Neural cell (in vitro differentiated cells): Measurements from ENCODE around the gene FLT3LG. TPM values are rescaled to one million over a fixed set of nuclear protein-coding genes. Genes with fewer than 3 reads are reported as not detected.

Experiments
- H2AFZ ChIP-seq: fragments of 200-600, 300-800 bp; sonication (generic), shearing (Covaris generic); 2 replicates; pipeline ENCODE4 v1.6.0; 2014; ENCODE audit warnings: low read depth, mild to moderate bottlenecking, antibody characterized with exemption, low read length, moderate library complexity
- H3F3A ChIP-seq: fragments of 200-600 bp; shearing (Covaris generic); 2 replicates; pipeline ENCODE4 v1.6.1; 2016; ENCODE audit warnings: mild to moderate bottlenecking, moderate library complexity, mixed read lengths, antibody characterized with exemption, low read length; ENCODE audit not compliant: insufficient read depth, poor library complexity, severe bottlenecking
- H3K27ac ChIP-seq: fragments of 200-600, 300-800 bp; sonication (generic), shearing (Covaris generic); 2 replicates; pipeline ENCODE4 v1.5.1; 2014; ENCODE audit warnings: mild to moderate bottlenecking, low read length, moderate library complexity
- H3K27me3 ChIP-seq: fragments of 300-800, 200-600 bp; sonication (generic), shearing (Covaris generic); 2 replicates; pipeline ENCODE4 v1.6.0; 2014; ENCODE audit warnings: mild to moderate bottlenecking, low read depth, low read length, moderate library complexity; ENCODE audit not compliant: insufficient read depth
- H3K36me3 ChIP-seq: fragments of 300-800, 200-600 bp; sonication (generic), shearing (Covaris generic); 2 replicates; pipeline ENCODE4 v1.5.1; 2014; ENCODE audit warnings: mild to moderate bottlenecking, antibody characterized with exemption, low read length, moderate library complexity; ENCODE audit not compliant: insufficient read depth
- H3K4me2 ChIP-seq: fragments of 300-800, 200-600 bp; sonication (generic), shearing (Covaris generic); 2 replicates; pipeline ENCODE4 v1.6.0; 2014; ENCODE audit warnings: mild to moderate bottlenecking, low read length
- H3K4me3 ChIP-seq: fragments of 300-800, 200-600 bp; sonication (generic), shearing (Covaris generic); 2 replicates; pipeline ENCODE4 v1.5.1; 2014; ENCODE audit warnings: mild to moderate bottlenecking, low read length, moderate library complexity
- H3K79me2 ChIP-seq: fragments of 200-600 bp; shearing (Covaris generic); replicated peaks from 2 replicates; pipeline ENCODE4 v1.6.0; 2014; ENCODE audit warnings: mild to moderate bottlenecking, low read length, moderate library complexity; ENCODE audit not compliant: insufficient read depth
- H3K9ac ChIP-seq: fragments of 300-800, 200-600 bp; sonication (generic), shearing (Covaris generic); 2 replicates; pipeline ENCODE4 v1.6.1; 2016; ENCODE audit warnings: mild to moderate bottlenecking, low read length, mixed read lengths
- H3K9me2 ChIP-seq: fragments of 200-600 bp; shearing (Covaris generic); 2 replicates; pipeline ENCODE4 v1.6.1; 2016; ENCODE audit warnings: mild to moderate bottlenecking, low read length, mixed read lengths; ENCODE audit not compliant: insufficient read depth
- H3K9me3 ChIP-seq: fragments of 200-600, 300-800 bp; sonication (generic), shearing (Covaris generic); 2 replicates; pipeline ENCODE4 v1.6.1; 2016; ENCODE audit warnings: mild to moderate bottlenecking, mixed run types, low read length, moderate library complexity, mixed read lengths
- H4K20me1 ChIP-seq: fragments of 200-600 bp; shearing (Covaris generic); 2 replicates; pipeline ENCODE4 v1.6.1; 2016; ENCODE audit warnings: mild to moderate bottlenecking, mixed run types; ENCODE audit not compliant: insufficient read depth
- CTCF ChIP-seq: fragments of 450-650 bp; IDR thresholded peaks from 2 replicates; pipeline ENCODE4 v1.5.1; 2014; ENCODE audit warnings: antibody characterized with exemption, mild to moderate bottlenecking, moderate library complexity; ENCODE audit not compliant: poor library complexity, severe bottlenecking
- EP300 ChIP-seq: fragments of 450-650 bp; conservative IDR thresholded peaks from 2 replicates; pipeline ENCODE4 v1.6.1; 2014; ENCODE audit warnings: antibody characterized with exemption, mild to moderate bottlenecking, moderate library complexity; ENCODE audit not compliant: poor library complexity, severe bottlenecking
- EZH2 ChIP-seq: fragments of 200-600, 300-800 bp; shearing (Covaris generic), sonication (generic); IDR thresholded peaks from 2 replicates; pipeline ENCODE4 v1.6.1; 2014; ENCODE audit warnings: antibody characterized with exemption, low read length, borderline replicate concordance, mild to moderate bottlenecking; ENCODE audit not compliant: insufficient read depth, poor library complexity, severe bottlenecking
- MXI1 ChIP-seq: fragments of 450-650 bp; conservative IDR thresholded peaks from 2 replicates; pipeline ENCODE4 v1.6.1; 2014; ENCODE audit warnings: antibody characterized with exemption, mild to moderate bottlenecking; ENCODE audit not compliant: poor library complexity, severe bottlenecking
- POLR2AphosphoS5 ChIP-seq: IDR thresholded peaks from 2 replicates; pipeline ENCODE4 v1.6.1; 2012
- RAD21 ChIP-seq: fragments of 450-650 bp; conservative IDR thresholded peaks from 2 replicates; pipeline ENCODE4 v1.6.1; 2014; ENCODE audit warnings: antibody characterized with exemption, mild to moderate bottlenecking, moderate library complexity
- REST ChIP-seq: IDR thresholded peaks from 2 replicates; pipeline ENCODE4 v1.6.1; 2012; ENCODE audit warnings: borderline replicate concordance
- SMC3 ChIP-seq: fragments of 450-650 bp; conservative IDR thresholded peaks from 2 replicates; pipeline ENCODE4 v1.6.1; 2014; ENCODE audit warnings: antibody characterized with exemption, mild to moderate bottlenecking, moderate library complexity; ENCODE audit not compliant: poor library complexity
- TAF1 ChIP-seq: IDR thresholded peaks from 2 replicates; pipeline ENCODE4 v1.6.1; 2012; ENCODE audit warnings: low read depth
- polyA plus RNA-seq: library from polyadenylated mRNA; depleted of rRNA; stranded (reverse); fragments of >200 nt; gene quantifications from 2 replicates; pipeline ENCODE4 v1.2.3, GENCODE V29; 2014

Gene FLT3LG
- polyA plus RNA-seq, 1 donor from 2014 or later: not detected

- Histone ChIP-seq H3K27ac (peak overlapping the region; percentile 95), H3K9ac (peak overlapping the region; percentile 94), H4K20me1 (no peaks in the 10 kb centered on the region), H3F3A (no peaks in the 10 kb centered on the region), H3K9me2 (no peaks in the 10 kb centered on the region), H3K4me2 (peak overlapping the region; percentile 94), H3K9me3 (no peaks in the 10 kb centered on the region), H3K79me2 (peaks cover 20% of the 10 kb centered on the region), H3K4me3 (peak overlapping the region; percentile 91), H2AFZ (no peak overlapping the region), H3K27me3 (no peaks in the 10 kb centered on the region), H3K36me3 (peaks cover 10% of the 10 kb centered on the region)
- TF ChIP-seq TAF1 (no peak), SMC3 (no peak), EP300 (no peak), EZH2 (no peak), POLR2AphosphoS5 (no peak), MXI1 (peak; percentile 38), CTCF (no peak), REST (no peak), RAD21 (no peak)
Measured at GRCh38 chr19:49497047-49497788, 23.2 kb downstream of the FLT3LG start.

GRCh38 chr19:49497789-49498103 is 23.7 kb downstream of the FLT3LG start:
- Histone ChIP-seq H3K9me2 (no peaks in the 10 kb centered on the region), H3K4me3 (peak overlapping the region; percentile 91), H3F3A (no peaks in the 10 kb centered on the region), H2AFZ (no peak overlapping the region), H3K9ac (peak overlapping the region; percentile 94), H3K9me3 (no peaks in the 10 kb centered on the region), H4K20me1 (no peaks in the 10 kb centered on the region), H3K36me3 (peaks cover 10% of the 10 kb centered on the region), H3K27me3 (no peaks in the 10 kb centered on the region), H3K79me2 (peaks cover 20% of the 10 kb centered on the region), H3K4me2 (peak overlapping the region; percentile 94), H3K27ac (no peak overlapping the region)
- TF ChIP-seq EZH2 (no peak), POLR2AphosphoS5 (no peak), SMC3 (no peak), RAD21 (no peak), EP300 (no peak)
